GM23248 (cell line): ENCODE measurements around the gene EDA.

Experiments
- EZH2 ChIP-seq: fragments of 200-600 bp; sonication (generic); IDR thresholded peaks from 2 replicates; pipeline ENCODE4 v1.6.1; 2018; ENCODE audit warnings: antibody characterized with exemption, mild to moderate bottlenecking; ENCODE audit not compliant: insufficient read depth, poor library complexity, severe bottlenecking
- EZH2phosphoT487 ChIP-seq: fragments of 200-600 bp; sonication (generic); IDR thresholded peaks from 2 replicates; pipeline ENCODE4 v1.6.1; 2018; ENCODE audit warnings: antibody characterized with exemption, moderate library complexity, mild to moderate bottlenecking, low read depth; ENCODE audit not compliant: insufficient read depth

DNA sequence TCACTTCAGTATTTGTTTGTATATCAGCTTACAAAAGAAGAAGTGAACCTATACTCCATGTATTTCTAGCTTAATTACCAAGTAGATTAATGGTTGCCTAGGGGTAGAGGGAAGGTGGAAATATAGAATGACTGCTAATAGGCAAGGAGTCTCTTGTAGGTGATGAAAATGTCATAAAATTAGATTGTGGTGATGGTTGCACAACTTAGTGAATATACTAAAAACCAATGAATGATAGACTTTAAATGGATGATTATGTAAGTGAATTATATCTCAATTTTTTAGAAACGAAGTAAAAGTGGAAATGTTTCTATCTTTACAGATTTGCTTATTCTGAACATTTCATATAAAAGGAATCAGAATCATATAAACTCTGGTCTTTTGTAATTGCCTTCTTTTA is 268.3 kb downstream of the EDA start:
- TF ChIP-seq EZH2phosphoT487 (no peak), EZH2 (no peak)
